ENCODE measurements around the gene HERC6.

DNA sequence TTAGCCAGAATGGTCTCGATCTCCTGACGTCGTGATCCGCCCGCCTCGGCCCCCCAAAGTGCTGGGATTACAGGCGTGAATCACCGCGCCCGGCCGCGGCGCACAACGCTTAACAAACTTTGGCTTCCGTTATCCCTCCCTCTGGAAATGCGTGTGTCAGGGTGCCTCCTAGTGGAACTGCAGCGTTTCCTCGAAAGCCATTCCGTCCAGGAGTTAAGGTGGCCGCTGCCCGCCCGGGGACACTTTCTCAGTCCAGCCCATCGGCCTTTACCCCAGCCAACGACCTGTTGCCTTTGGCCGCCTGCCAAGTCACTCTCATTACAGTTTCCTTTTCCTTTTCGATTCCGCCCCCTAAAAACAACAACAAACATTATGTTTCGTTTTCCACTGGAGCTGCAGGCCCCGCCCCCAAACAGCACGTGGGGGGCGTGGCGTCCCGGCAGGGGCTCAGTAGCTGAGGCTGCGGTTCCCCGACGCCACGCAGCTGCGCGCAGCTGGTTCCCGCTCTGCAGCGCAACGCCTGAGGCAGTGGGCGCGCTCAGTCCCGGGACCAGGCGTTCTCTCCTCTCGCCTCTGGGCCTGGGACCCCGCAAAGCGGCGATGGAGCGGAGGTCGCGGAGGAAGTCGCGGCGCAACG lies 78.1 kb downstream of the HERC6 start, which contains the start of gene HERC5:
- TF ChIP-seq, protein P1, sequence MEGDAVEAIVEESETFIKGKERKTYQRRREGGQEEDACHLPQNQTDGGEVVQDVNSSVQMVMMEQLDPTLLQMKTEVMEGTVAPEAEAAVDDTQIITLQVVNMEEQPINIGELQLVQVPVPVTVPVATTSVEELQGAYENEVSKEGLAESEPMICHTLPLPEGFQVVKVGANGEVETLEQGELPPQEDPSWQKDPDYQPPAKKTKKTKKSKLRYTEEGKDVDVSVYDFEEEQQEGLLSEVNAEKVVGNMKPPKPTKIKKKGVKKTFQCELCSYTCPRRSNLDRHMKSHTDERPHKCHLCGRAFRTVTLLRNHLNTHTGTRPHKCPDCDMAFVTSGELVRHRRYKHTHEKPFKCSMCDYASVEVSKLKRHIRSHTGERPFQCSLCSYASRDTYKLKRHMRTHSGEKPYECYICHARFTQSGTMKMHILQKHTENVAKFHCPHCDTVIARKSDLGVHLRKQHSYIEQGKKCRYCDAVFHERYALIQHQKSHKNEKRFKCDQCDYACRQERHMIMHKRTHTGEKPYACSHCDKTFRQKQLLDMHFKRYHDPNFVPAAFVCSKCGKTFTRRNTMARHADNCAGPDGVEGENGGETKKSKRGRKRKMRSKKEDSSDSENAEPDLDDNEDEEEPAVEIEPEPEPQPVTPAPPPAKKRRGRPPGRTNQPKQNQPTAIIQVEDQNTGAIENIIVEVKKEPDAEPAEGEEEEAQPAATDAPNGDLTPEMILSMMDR (IDR thresholded peaks at IDR 0.05; ENCODE audit: poor library complexity, severe bottlenecking): peak; percentile 61
- TF ChIP-seq EZH2 (IDR thresholded peaks at IDR 0.05; ENCODE audit: borderline replicate concordance, insufficient read depth, low read length, poor library complexity, severe bottlenecking) (no peak), MXI1 (conservative IDR thresholded peaks at IDR 0.05; ENCODE audit: poor library complexity, severe bottlenecking) (peak; percentile 58), POLR2AphosphoS5 (IDR thresholded peaks at IDR 0.05) (peak; percentile 37)

Measured in neural cell (in vitro differentiated cells).